ENCODE results near the gene ARRDC4.

DNA sequence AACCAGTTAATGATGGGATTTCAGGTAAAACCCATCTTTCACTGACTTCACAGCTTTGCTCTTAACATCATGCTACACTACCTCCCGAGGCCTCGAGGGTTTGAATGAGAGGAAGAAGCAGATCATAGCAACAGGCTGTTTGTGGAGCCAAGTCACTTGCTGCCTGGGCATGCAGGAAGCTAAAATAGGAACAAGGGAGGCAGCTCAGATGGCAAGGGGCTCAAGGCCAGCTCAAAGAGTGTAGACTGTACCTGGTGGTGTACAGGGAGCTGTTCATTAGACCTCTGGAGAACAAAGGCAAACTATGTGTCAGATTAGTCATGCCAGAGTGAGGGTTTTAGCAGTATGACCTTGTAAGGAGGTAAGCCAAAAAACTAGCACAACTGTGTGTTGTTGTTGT, 28.8 kb downstream of the ARRDC4 start:
- TF ChIP-seq CTCF (conservative IDR thresholded peaks at IDR 0.05; ENCODE audit: low read depth, low read length) (no peak), EZH2 (IDR thresholded peaks at IDR 0.05; ENCODE audit: borderline replicate concordance, low read depth, low read length, poor library complexity, severe bottlenecking) (no peak)

Data from A673 (cell line).